GM04504 (cell line): ENCODE measurements around the gene GYPE.
"Not testable (repeated sequence)": the region's sequence is repeated elsewhere in the genome, so short reads cannot be mapped to it uniquely, and the experiment has no call there.

ENCODE experiments used
- DNase-seq: peaks from one replicate; pipeline ENCODE4 v3.0.0-alpha.2; 2012; ENCODE audit warnings: low read depth

GYPE gene

DNA sequence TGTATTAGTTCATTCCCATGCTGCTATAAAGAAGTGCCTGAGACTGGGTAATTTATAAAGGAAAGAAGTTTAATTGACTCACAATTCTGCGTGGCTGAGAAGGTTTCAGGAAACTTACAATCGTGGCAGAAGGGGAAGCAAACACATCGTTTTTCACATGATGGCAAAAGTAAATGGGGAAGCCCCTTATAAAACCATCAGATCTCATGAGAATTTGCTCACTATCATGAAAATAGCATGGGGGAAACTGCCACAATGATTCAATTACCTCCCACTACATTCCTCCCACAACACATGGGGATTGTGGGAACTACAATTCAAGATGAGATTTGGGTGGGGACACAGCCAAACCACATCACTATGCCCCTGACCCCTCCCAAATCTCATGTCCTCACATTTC, 35.4 kb downstream of the GYPE start:
- DNase-seq, result not testable (repeated sequence)

- DNase-seq, result not testable (repeated sequence)
These were observed 42.6 kb downstream of the GYPE start for GRCh38 chr4:143862716-143863115.

- no peak for DNase-seq
These were observed 46.9 kb downstream of the GYPE start for GRCh38 chr4:143858456-143858855.

- not testable (repeated sequence) for DNase-seq
These were observed 47.7 kb downstream of the GYPE start for GRCh38 chr4:143857391-143858336.

GRCh38 chr4:143856017-143856557, 49.3 kb downstream of the GYPE start:
- DNase-seq, result not testable (repeated sequence)

DNA sequence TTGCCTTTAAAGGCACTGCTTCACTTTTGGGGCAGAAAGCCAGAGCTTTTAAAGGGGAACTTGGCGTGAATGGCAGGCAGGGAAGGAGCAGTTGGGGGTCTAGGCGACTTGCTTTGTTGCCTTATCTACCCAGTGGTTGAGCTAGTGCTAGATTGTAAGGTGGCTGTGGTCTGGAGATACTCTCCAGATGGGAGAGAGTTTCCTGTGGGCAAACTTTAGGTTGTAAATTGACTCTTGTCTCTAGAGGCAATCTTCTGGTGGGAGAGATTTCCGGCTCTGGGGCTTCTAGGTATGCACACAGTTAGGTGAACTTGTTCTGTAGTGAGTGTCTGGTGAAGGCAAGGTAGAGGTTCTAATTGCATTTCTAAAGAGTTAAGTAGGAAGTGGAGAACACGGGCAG, 50.7 kb downstream of the GYPE start:
- DNase-seq, result not testable (repeated sequence)

DNA sequence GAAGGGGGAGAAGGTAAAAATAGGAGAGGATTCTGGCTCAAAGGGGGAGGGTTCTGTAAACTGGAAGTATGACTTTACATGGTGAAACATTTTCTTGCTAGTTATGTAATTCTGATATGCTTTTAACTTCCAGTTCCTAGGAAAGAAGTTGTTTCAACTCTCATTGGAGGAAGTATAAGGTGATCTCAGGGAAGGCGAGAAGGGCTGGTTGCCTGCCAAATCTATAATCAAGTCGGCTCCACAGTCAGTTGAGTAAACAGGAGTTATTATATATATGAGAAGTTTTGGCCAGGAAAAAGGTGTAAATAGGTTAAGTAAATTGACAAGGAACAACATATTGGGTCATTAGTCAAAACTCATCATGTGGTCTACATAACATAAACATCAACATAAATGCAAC, 56.1 kb downstream of the GYPE start:
- not testable (repeated sequence) for DNase-seq

DNA sequence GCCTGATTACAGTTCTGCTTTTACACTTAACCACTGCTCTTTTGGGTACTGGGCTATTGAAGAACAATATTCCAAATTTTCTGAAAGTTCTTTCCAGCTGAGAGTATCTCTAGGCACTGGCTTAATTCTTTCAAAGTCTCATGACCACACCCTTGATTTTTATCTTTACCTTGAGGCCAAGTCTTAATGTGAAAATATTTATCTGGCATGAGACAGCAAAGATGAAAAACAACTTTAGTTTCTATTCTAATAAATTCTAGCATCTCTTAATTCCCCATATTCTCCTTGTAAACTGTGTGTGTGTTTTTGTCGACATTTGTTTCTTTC, 61.9 kb downstream of the GYPE start:
- not testable (repeated sequence) for DNase-seq

GRCh38 chr4:143842624-143843505, 62.5 kb downstream of the GYPE start:
- not testable (repeated sequence) for DNase-seq

GRCh38 chr4:143839413-143839812, 65.9 kb downstream of the GYPE start:
- DNase-seq, result not testable (repeated sequence)

GRCh38 chr4:143834196-143834595, 71.2 kb downstream of the GYPE start:
- not testable (repeated sequence) for DNase-seq

GRCh38 chr4:143833676-143834075, 71.7 kb downstream of the GYPE start:
- not testable (repeated sequence) for DNase-seq

DNA sequence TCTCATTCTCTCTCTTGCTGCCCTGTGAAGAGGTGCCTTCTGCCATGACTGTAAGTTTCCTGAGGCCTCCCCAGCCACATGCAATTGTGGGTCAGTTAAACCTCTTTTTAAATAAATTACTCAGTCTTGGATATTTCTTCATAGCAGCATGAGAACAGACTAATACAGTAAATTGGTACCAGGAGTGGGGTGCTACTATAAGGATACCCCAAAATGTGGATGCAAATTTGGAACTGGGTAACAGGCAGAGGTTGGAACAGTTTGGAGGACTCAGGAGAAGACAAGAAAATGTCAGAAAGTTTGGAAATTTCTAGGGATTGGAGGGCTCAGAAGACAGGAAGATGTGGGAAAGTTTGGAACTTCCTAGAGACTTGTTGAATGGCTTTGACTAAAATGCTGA, 74.8 kb downstream of the GYPE start:
- DNase-seq, result not testable (repeated sequence)

DNA sequence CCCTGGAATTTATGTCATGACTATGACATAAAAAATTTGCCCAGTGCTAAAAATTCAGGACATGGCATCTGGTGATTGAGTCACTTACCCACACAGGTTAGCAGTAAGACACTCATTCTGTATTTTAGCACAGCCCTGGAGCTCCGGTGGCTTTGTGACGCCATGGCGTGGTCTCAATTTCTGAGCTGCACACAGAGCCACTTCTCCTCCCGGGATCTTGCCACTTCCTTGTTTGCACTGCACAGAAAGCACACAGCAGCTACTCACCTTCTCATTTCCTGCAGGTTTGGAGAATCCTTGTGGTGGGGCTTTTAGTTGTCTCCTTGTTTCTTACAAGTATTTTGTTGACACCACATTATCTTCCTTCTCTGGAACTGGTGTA, 76.1 kb downstream of the GYPE start:
- not testable (repeated sequence) for DNase-seq
